OCI-LY7 (cell line): ENCODE results near the gene NOL12. TPM values are rescaled to one million over a fixed set of nuclear protein-coding genes. Genes with fewer than 3 reads are reported as not detected.

ENCODE experiments used
- BruUV-seq: library from RNA; stranded (reverse); fragments of 400-500 nt; replicated peaks from 2 replicates; lab custom pipeline; 2021; lab: Mats Ljungman, UMichigan
- CTCF ChIA-PET: fragments of 300-600 bp; sonication (Branson Sonifier 250); formaldehyde crosslinking; loops from one replicate; lab custom pipeline; 2022; ENCODE audit warnings: antibody characterized with exemption; ENCODE audit not compliant: unreplicated experiment; lab: Charles Lee
- POLR2A ChIA-PET: fragments of 300-600 bp; sonication (Branson Sonifier 250); formaldehyde crosslinking; loops from one replicate; lab custom pipeline; 2022; ENCODE audit warnings: antibody characterized with exemption; lab: Charles Lee
- DNase-seq: peaks from one replicate; pipeline ENCODE4 v3.0.0-alpha.2; 2015; ENCODE audit warnings: low spot score
- H2AFZ ChIP-seq: fragments of 200-600 bp; sonication (generic), shearing (Covaris generic); 2 replicates; pipeline ENCODE4 v1.6.1; 2014; ENCODE audit warnings: mild to moderate bottlenecking, antibody characterized with exemption, low read length, moderate library complexity
- H3K27ac ChIP-seq: fragments of 200-600 bp; sonication (generic); 2 replicates; pipeline ENCODE4 v1.5.1; 2014; ENCODE audit warnings: mixed run types, low read depth, mild to moderate bottlenecking, moderate library complexity, low read length, inconsistent platforms; ENCODE audit not compliant: poor library complexity, severe bottlenecking
- H3K36me3 ChIP-seq: fragments of 200-600 bp; sonication (generic); 2 replicates; pipeline ENCODE4 v1.6.1; 2014; ENCODE audit warnings: mild to moderate bottlenecking, antibody characterized with exemption, low read length, moderate library complexity, mixed read lengths; ENCODE audit not compliant: insufficient read depth
- H3K4me1 ChIP-seq: fragments of 200-600 bp; sonication (generic); 2 replicates; pipeline ENCODE4 v1.5.1; 2014; ENCODE audit warnings: mild to moderate bottlenecking, low read length; ENCODE audit not compliant: insufficient read depth, poor library complexity, severe bottlenecking
- H3K4me2 ChIP-seq: fragments of 200-600 bp; sonication (generic); 2 replicates; pipeline ENCODE4 v1.6.1; 2014; ENCODE audit warnings: mild to moderate bottlenecking, low read length
- H3K4me3 ChIP-seq: fragments of 200-600 bp; sonication (generic); 2 replicates; pipeline ENCODE4 v1.5.1; 2014; ENCODE audit warnings: mild to moderate bottlenecking, low read depth, low read length; ENCODE audit not compliant: poor library complexity, severe bottlenecking
- H3K79me2 ChIP-seq: fragments of 200-600 bp; sonication (generic); 2 replicates; pipeline ENCODE4 v1.6.1; 2016; ENCODE audit warnings: low read depth, mild to moderate bottlenecking, low read length, moderate library complexity, mixed read lengths; ENCODE audit not compliant: insufficient read depth
- H3K9me2 ChIP-seq: fragments of 200-600 bp; sonication (generic); 2 replicates; pipeline ENCODE4 v1.6.1; 2016; ENCODE audit warnings: mild to moderate bottlenecking, low read length, mixed read lengths; ENCODE audit not compliant: insufficient read depth
- H3K9me3 ChIP-seq: fragments of 200-600 bp; sonication (generic); 2 replicates; pipeline ENCODE4 v1.6.1; 2014; ENCODE audit warnings: mild to moderate bottlenecking, mixed run types, low read length, mixed read lengths
- H4K20me1 ChIP-seq: fragments of 200-600 bp; sonication (generic); 2 replicates; pipeline ENCODE4 v1.6.1; 2014; ENCODE audit warnings: mild to moderate bottlenecking, antibody characterized with exemption, low read length, moderate library complexity, mixed read lengths; ENCODE audit not compliant: insufficient read depth
- CTCF ChIP-seq: fragments of 200-600 bp; sonication (generic); conservative IDR thresholded peaks from 2 replicates; pipeline ENCODE4 v1.5.1; 2014; ENCODE audit warnings: mild to moderate bottlenecking, antibody characterized with exemption, low read length, moderate library complexity, mixed read lengths
- EZH2phosphoT487 ChIP-seq: fragments of 200-600 bp; sonication (generic); IDR thresholded peaks from 2 replicates; pipeline ENCODE4 v1.6.1; 2018; ENCODE audit warnings: low read depth, borderline replicate concordance, mild to moderate bottlenecking, mixed run types, antibody characterized with exemption, low read length, moderate library complexity, mixed read lengths
- intact Hi-C: fragments of 100-400 bp; cut with micrococcal nuclease; formaldehyde crosslinking; loops from one replicate; pipeline ENCODE4 v1.10.0; 2022; ENCODE audit not compliant: unreplicated experiment
- total RNA-seq, 2 experiments: library from RNA; depleted of rRNA in 1 of 2; stranded (reverse); fragments of >200 nt in 1 of 2; shearing (Covaris generic) in 1 of 2; gene quantifications; 2 replicates each; pipeline ENCODE4 v1.2.3, GENCODE V29; 2014 to 2022

NOL12 gene
- total RNA-seq, 2 experiments from 2014 or later: 62.3 to 64.6 TPM

GRCh38 chr22:37663521-37664140, 22.5 kb upstream of the NOL12 start:
- H3K4me1 ChIP-seq: peaks cover 25% of the 10 kb centered on the region
- POLR2A ChIA-PET: no interaction called here
- CTCF ChIA-PET: interaction anchor here (1.2 kb wide), 1 partner anchor 21 kb away, joined by 3 read pairs; no protein-coding TSS in a partner anchor
- peaks cover 75% of the 10 kb centered on the region for H3K36me3 ChIP-seq
- peaks cover 20% of the 10 kb centered on the region for H4K20me1 ChIP-seq
- no peak overlapping the region for H3K4me3 ChIP-seq
- intact Hi-C loops: no loop called here
- no peaks in the 10 kb centered on the region for H3K9me2 ChIP-seq
- H3K4me2 ChIP-seq: no peak overlapping the region
- H3K9me3 ChIP-seq: no peaks in the 10 kb centered on the region
- H2AFZ ChIP-seq: no peak overlapping the region
- no TSS peak for BruUV-seq
- DNase-seq: no peak
- peaks cover 61% of the 10 kb centered on the region for H3K79me2 ChIP-seq
- TF ChIP-seq CTCF (no peak), EZH2phosphoT487 (no peak)
- H3K27ac ChIP-seq: no peak overlapping the region

- Histone ChIP-seq H2AFZ (no peak overlapping the region), H3K4me1 (peaks cover 25% of the 10 kb centered on the region), H3K9me3 (no peaks in the 10 kb centered on the region), H3K4me2 (no peak overlapping the region), H3K79me2 (peaks cover 57% of the 10 kb centered on the region), H3K9me2 (no peaks in the 10 kb centered on the region), H3K36me3 (peaks cover 76% of the 10 kb centered on the region), H3K4me3 (no peak overlapping the region), H4K20me1 (peaks cover 19% of the 10 kb centered on the region), H3K27ac (no peak overlapping the region)
- TF ChIP-seq CTCF (no peak), EZH2phosphoT487 (no peak)
- no TSS peak for BruUV-seq
- no peak for DNase-seq
- CTCF ChIA-PET: interaction anchor here (1.2 kb wide), 1 partner anchor 22 kb away, joined by 3 read pairs; no protein-coding TSS in a partner anchor
- POLR2A ChIA-PET: no interaction called here
- intact Hi-C loops: no loop called here
Observed at GRCh38 chr22:37664249-37665101, 21.7 kb upstream of the NOL12 start.
